Glutamatergic neuron (in vitro differentiated cells): ENCODE data around the gene LTBP2. TPM values are rescaled to one million over a fixed set of nuclear protein-coding genes. Genes with fewer than 3 reads are reported as not detected.

Experiments used
- DNase-seq: peaks from one replicate; pipeline ENCODE4 v3.0.0; 2022
- H3K27ac Mint-ChIP-seq: one replicate; pipeline ENCODE4 v1.8.0; 2020; ENCODE audit warnings: mild to moderate bottlenecking, mixed read lengths, inconsistent platforms; ENCODE audit not compliant: unreplicated experiment
- H3K27me3 Mint-ChIP-seq: one replicate; pipeline ENCODE4 v1.8.0; 2020; ENCODE audit warnings: mild to moderate bottlenecking, moderate library complexity, mixed read lengths, inconsistent platforms; ENCODE audit not compliant: unreplicated experiment
- H3K36me3 Mint-ChIP-seq: one replicate; pipeline ENCODE4 v1.8.0; 2020; ENCODE audit warnings: mild to moderate bottlenecking, mixed read lengths, inconsistent platforms; ENCODE audit not compliant: unreplicated experiment
- H3K4me1 Mint-ChIP-seq: one replicate; pipeline ENCODE4 v1.8.0; 2020; ENCODE audit warnings: mild to moderate bottlenecking, low read depth, mixed read lengths, inconsistent platforms; ENCODE audit not compliant: unreplicated experiment
- H3K4me3 Mint-ChIP-seq: one replicate; pipeline ENCODE4 v1.8.0; 2020; ENCODE audit warnings: mild to moderate bottlenecking, mixed read lengths, inconsistent platforms; ENCODE audit not compliant: unreplicated experiment
- H3K9me3 Mint-ChIP-seq: one replicate; pipeline ENCODE4 v1.8.0; 2020; ENCODE audit warnings: mild to moderate bottlenecking, moderate library complexity, mixed read lengths, inconsistent platforms; ENCODE audit not compliant: unreplicated experiment
- total RNA-seq: library from RNA; stranded (reverse); fragmentation: NEBNext Ultra II Directional; extraction: Animal tissue kit (Norgen Biotek cat#: 25700); gene quantifications from one replicate; pipeline ENCODE4 v1.2.1, GENCODE V29; 2021; ENCODE audit not compliant: unreplicated experiment
- TF ChIP-seq, protein P1 (sequence below): fragments of 200-600 bp; sonication (generic); IDR thresholded peaks from one replicate; pipeline ENCODE4 v1.5.0; 2021; ENCODE audit not compliant: partially characterized antibody, unreplicated experiment

Gene LTBP2
- total RNA-seq, 1 donor from 2014 or later = 1.2 TPM

DNA sequence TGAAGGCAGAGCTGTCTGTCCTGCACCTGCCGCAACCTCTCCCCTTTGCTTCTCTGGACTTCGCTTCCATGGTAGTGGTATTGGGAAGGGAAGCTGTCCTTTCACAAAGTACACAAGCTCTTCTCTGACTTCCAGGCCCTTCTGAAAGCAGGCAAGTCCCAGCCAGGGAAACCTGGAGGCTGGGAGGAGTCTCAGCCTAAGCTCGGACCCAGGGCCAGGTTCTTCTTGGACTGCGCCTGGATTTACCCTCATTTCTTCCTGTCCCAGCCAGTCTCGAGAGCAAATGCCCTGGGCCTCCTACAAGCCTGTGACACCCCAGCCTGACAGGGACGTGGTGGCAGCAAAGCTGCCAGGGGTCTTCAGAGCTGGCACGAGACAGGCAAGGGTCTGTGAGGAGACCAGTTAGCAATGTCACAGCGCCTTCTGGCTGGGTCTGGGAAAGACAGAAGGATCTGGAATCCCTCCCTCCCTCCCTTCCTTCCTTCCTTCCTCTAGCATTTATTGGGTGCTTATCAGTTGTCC, 96.1 kb downstream of the LTBP2 start:
- Mint-ChIP-seq H3K27me3 (peaks cover 3% of the 10 kb centered on the region), H3K9me3 (peaks cover 2% of the 10 kb centered on the region), H3K36me3 (no peaks in the 10 kb centered on the region), H3K4me3 (no peak overlapping the region), H3K27ac (no peak overlapping the region), H3K4me1 (peaks cover 5% of the 10 kb centered on the region)
- DNase-seq = no peak
- TF ChIP-seq, protein P1, sequence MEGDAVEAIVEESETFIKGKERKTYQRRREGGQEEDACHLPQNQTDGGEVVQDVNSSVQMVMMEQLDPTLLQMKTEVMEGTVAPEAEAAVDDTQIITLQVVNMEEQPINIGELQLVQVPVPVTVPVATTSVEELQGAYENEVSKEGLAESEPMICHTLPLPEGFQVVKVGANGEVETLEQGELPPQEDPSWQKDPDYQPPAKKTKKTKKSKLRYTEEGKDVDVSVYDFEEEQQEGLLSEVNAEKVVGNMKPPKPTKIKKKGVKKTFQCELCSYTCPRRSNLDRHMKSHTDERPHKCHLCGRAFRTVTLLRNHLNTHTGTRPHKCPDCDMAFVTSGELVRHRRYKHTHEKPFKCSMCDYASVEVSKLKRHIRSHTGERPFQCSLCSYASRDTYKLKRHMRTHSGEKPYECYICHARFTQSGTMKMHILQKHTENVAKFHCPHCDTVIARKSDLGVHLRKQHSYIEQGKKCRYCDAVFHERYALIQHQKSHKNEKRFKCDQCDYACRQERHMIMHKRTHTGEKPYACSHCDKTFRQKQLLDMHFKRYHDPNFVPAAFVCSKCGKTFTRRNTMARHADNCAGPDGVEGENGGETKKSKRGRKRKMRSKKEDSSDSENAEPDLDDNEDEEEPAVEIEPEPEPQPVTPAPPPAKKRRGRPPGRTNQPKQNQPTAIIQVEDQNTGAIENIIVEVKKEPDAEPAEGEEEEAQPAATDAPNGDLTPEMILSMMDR = no peak

DNA sequence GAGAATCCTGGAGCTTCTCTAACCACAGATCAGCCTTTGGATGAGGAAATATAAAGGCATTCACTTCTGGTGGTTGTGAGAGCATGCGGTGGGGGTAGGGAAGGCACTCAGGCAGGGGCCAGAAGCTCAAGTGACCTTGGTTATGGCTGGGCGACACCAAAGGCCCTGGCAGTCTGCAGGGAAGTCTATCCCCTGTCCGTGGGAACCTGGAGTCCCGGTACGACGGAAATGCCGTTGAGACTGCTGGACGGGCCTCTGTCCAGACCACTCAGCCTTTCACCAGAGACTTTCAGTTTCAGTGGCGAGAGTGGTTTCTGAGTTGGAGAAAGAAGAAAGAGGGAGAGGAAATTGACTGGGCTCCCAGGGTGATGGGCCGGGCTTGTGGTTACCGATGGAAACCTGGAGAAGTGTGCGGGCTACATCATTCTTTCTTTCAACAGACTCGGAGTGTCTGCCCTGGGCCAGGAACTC, 97.5 kb downstream of the LTBP2 start:
- Mint-ChIP-seq H3K4me1 (peaks cover 5% of the 10 kb centered on the region), H3K27ac (no peak overlapping the region), H3K27me3 (peaks cover 8% of the 10 kb centered on the region), H3K9me3 (no peaks in the 10 kb centered on the region), H3K4me3 (no peak overlapping the region), H3K36me3 (no peaks in the 10 kb centered on the region)
- DNase-seq = peak; percentile 20
- TF ChIP-seq, protein P1 = no peak

DNA sequence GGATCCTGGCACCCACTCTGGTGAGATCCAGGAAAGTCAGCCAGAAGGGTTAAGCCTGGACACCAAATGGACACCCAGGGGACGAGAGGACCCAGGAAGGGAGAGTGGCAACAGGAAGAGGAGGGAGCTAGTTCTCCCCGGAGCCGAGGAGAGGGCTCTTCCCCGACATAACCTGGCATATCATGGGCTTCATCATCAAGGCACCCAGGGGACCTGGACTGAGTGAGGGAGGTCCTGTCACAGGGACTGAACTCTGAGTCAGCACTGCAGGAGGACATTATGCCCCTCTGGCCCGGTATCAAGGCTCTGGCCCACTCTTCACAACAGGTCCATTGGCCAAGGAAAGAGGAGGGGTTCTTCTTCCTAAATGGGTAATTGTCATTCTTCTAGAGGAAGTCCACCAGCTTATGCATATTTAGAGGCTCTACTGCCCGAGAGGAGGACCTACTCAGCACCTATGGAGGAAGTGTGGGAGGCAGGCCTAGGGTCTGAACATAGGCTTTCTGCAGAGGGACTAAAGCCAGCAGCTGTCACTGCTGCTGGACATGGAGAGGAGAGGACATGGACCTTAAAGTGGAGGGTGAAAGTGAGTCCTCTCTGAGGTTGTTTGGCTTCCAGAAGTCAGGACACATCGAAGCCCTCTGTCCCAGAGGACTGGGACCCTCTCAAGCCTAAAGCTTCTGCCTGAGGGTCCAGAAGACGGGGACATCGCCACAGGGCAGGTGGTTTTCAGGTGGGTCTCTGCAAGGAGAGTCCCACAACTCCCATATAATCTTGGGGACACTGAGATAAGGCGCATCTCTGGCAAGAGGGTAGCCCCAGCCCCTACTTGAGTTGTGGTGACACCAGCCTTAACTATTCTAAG, 99.8 kb downstream of the LTBP2 start:
- peaks cover 12% of the 10 kb centered on the region for H3K27me3 Mint-ChIP-seq
- DNase-seq = no peak
- no peaks in the 10 kb centered on the region for H3K36me3 Mint-ChIP-seq
- H3K9me3 Mint-ChIP-seq = peaks cover 7% of the 10 kb centered on the region
- H3K4me3 Mint-ChIP-seq = no peak overlapping the region
- TF ChIP-seq, protein P1 = no peak
- peaks cover 12% of the 10 kb centered on the region for H3K4me1 Mint-ChIP-seq
- H3K27ac Mint-ChIP-seq = no peak overlapping the region

DNA sequence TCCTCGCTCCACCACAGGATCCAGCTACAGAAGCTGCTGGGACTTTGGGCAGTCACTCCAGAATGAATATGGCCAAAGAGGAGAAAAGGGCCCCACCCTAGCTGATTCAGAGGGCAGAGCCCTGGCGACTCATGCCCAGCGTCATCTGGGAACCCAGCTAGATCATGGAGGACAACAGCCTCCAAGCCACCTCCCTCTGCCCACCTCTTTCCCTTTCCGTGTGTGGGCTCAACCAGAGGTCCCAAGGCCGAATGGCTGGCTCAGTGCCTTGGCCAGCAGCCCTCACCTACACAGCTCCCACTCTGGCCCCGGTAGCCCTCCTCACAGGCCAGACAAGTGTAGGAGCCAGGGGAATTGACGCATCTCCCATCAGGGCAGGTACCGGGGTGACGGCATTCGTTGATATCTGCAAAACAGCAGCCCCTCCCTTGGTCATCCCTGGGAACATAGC, 101.1 kb downstream of the LTBP2 start:
- Mint-ChIP-seq H3K9me3 (peaks cover 7% of the 10 kb centered on the region), H3K4me1 (peaks cover 18% of the 10 kb centered on the region), H3K27me3 (peaks cover 10% of the 10 kb centered on the region), H3K36me3 (no peaks in the 10 kb centered on the region), H3K4me3 (no peak overlapping the region), H3K27ac (no peak overlapping the region)
- TF ChIP-seq, protein P1 = no peak
- no peak for DNase-seq
